Keratinocyte (primary cell): Measurements from ENCODE around the gene MCF2L2.

ENCODE experiments used
- CTCF ChIP-seq, 3 experiments: IDR thresholded peaks in 1 of 3; conservative IDR thresholded peaks in 1 of 3; optimal IDR thresholded peaks in 1 of 3; 2 replicates in 2 of 3; 3 replicates in 1 of 3; pipeline versions ENCODE3 to v1.5.1; 2011; ENCODE audit warnings: low read length in 3 of 3, mild to moderate bottlenecking in 3 of 3, moderate library complexity in 2 of 3, control low read depth in 1 of 3, inconsistent platforms in 1 of 3; ENCODE audit not compliant: insufficient read depth in 2 of 3; ENCODE audit errors: extremely low read depth in 1 of 3
- EZH2 ChIP-seq: IDR thresholded peaks from one replicate; pipeline ENCODE4 v1.6.1; 2012; ENCODE audit warnings: inconsistent platforms, mild to moderate bottlenecking, low read length, moderate library complexity

- TF ChIP-seq CTCF (optimal IDR thresholded peaks at IDR 0.05 in 1 of 3, IDR thresholded peaks at IDR 0.05 in 1 of 3, conservative IDR thresholded peaks at IDR 0.05 in 1 of 3; ENCODE audit: extremely low read depth in 1 of 3, insufficient read depth in 2 of 3, low read length in 3 of 3) (no peak), EZH2 (no peak)
Measured at GRCh38 chr3:183269345-183269744, 159.1 kb downstream of the MCF2L2 start.
